ENCODE results near the gene COX7A1. TPM values are rescaled to one million over a fixed set of nuclear protein-coding genes. Genes with fewer than 3 reads are reported as not detected.
"Not testable (repeated sequence)": the region's sequence is repeated elsewhere in the genome, so short reads cannot be mapped to it uniquely, and the experiment has no call there.

Gene COX7A1
- total RNA-seq, 1 donor from 2014 or later, result 39.5 TPM

- peak; percentile 89 for DNase-seq
Measured at GRCh38 chr19:36141039-36141927, 11.0 kb downstream of the COX7A1 start.

GRCh38 chr19:36140304-36141038 lies 11.8 kb downstream of the COX7A1 start:
- peak; percentile 85 for DNase-seq

- DNase-seq, result peak; percentile 99
Measured at GRCh38 chr19:36139473-36140303, 12.6 kb downstream of the COX7A1 start, which contains the start of gene CAPNS1. Gene CAPNS1, plus strand, starts transcription at chr19:36140066. Its CDS starts 946 bp downstream, at chr19:36141012.

GRCh38 chr19:36139120-36139472 lies 13.2 kb downstream of the COX7A1 start:
- DNase-seq, result no peak

GRCh38 chr19:36136964-36137686 lies 15.1 kb downstream of the COX7A1 start:
- peak; percentile 42 for DNase-seq

- not testable (repeated sequence) for DNase-seq
Measured at GRCh38 chr19:36134867-36135266, 17.4 kb downstream of the COX7A1 start.

- DNase-seq, result not testable (repeated sequence)
Measured at GRCh38 chr19:36131221-36131620, 21.0 kb downstream of the COX7A1 start.

- no peak for DNase-seq
Measured at GRCh38 chr19:36128392-36128736, 23.9 kb downstream of the COX7A1 start.

GRCh38 chr19:36125557-36125956 lies 26.7 kb downstream of the COX7A1 start:
- DNase-seq, result no peak

GRCh38 chr19:36121486-36122124 lies 30.6 kb downstream of the COX7A1 start:
- no peak for DNase-seq

GRCh38 chr19:36120984-36121358 lies 31.3 kb downstream of the COX7A1 start:
- DNase-seq, result no peak

GRCh38 chr19:36120092-36120983 lies 31.9 kb downstream of the COX7A1 start:
- DNase-seq, result no peak

- DNase-seq, result no peak
Measured at GRCh38 chr19:36116344-36116637, 36.0 kb downstream of the COX7A1 start.

GRCh38 chr19:36115453-36116343 lies 36.5 kb downstream of the COX7A1 start, which contains the start of gene TBCB:
Gene TBCB, plus strand, starts transcription at chr19:36115468. Its CDS starts 93 bp downstream, at chr19:36115561.
- no peak for DNase-seq

GRCh38 chr19:36114721-36115452 lies 37.4 kb downstream of the COX7A1 start, which contains the start of gene POLR2I:
Gene POLR2I, minus strand, starts transcription at chr19:36114875. Its CDS starts 19 bp downstream, at chr19:36114856.
- DNase-seq, result peak; percentile 100

GRCh38 chr19:36113894-36114720 lies 38.1 kb downstream of the COX7A1 start:
- peak; percentile 51 for DNase-seq

GRCh38 chr19:36113425-36113824 lies 38.8 kb downstream of the COX7A1 start:
- DNase-seq, result no peak
